ENCODE results near the gene SYT3. TPM values are rescaled to one million over a fixed set of nuclear protein-coding genes. Genes with fewer than 3 reads are reported as not detected.

Gene SYT3
- total RNA-seq, 2 experiments from 2014 or later = 0.16 to 0.17 TPM

DNA sequence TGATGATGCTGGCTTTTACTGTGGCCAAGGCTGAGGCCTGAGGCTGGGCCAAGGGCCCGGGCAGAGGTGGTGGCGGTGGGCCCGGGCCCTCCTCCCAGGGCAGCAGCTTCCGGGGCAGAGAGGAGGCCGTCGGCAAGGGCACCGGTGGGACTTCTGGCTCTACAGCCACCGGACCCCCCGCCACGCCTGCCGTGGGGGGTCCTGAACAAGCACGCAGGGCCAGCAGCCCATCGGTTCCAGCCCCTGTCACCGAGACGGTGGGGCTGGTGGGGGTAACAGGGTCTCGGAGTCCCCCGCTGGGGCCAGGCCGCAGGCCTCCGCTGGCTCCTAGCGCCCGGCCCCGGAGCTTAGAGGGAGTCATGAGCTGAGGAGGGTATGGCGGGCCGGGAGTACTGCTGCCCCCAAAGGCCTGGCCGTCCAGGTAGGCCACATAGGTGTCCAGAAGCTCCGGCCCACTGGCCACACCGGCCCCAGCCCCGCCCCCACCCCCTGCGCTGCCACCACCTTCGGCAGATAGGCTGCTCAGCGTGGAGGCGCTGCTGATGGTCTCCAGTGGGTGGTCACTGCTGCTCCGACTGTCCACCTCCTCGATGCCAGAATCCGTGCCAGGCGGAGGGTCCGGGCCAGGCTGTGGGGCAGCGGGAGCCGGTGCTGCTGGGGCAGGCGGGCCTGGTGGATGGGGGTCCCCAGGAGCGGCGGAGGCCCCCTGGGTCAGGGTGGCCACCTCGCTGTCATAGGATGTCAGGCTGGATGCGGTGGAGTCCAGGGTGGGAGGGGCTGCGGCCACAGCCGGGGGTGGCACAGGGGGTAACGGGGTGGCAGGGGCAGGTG is 26.9 kb upstream of the SYT3 start:
- BruUV-seq (replicated peaks) = no TSS peak
- Histone ChIP-seq H3K4me1 (ENCODE audit: insufficient read depth, low read length, poor library complexity, severe bottlenecking) (no peaks in the 10 kb centered on the region), H3K27ac (ENCODE audit: low read depth, low read length, poor library complexity, severe bottlenecking) (no peak overlapping the region), H3K4me3 (ENCODE audit: low read depth, low read length, poor library complexity, severe bottlenecking) (no peak overlapping the region), H4K20me1 (ENCODE audit: insufficient read depth, low read length) (no peaks in the 10 kb centered on the region), H3K4me2 (ENCODE audit: low read length) (no peak overlapping the region), H3K9me2 (ENCODE audit: insufficient read depth, low read length) (no peaks in the 10 kb centered on the region), H3K9me3 (ENCODE audit: low read length) (no peaks in the 10 kb centered on the region), H2AFZ (ENCODE audit: low read length) (no peak overlapping the region), H3K36me3 (ENCODE audit: insufficient read depth, low read length) (no peaks in the 10 kb centered on the region), H3K79me2 (ENCODE audit: insufficient read depth, low read depth, low read length) (no peaks in the 10 kb centered on the region)
- intact Hi-C loops (cut with micrococcal nuclease; ENCODE audit: unreplicated experiment) = no loop called here
- no peak for TF ChIP-seq EZH2phosphoT487 (IDR thresholded peaks at IDR 0.05; ENCODE audit: borderline replicate concordance, low read depth, low read length)
- ChIA-PET POLR2A (no interaction called here), CTCF (ENCODE audit: unreplicated experiment) (no interaction called here)
- no peak for DNase-seq (ENCODE audit: low spot score)

DNA sequence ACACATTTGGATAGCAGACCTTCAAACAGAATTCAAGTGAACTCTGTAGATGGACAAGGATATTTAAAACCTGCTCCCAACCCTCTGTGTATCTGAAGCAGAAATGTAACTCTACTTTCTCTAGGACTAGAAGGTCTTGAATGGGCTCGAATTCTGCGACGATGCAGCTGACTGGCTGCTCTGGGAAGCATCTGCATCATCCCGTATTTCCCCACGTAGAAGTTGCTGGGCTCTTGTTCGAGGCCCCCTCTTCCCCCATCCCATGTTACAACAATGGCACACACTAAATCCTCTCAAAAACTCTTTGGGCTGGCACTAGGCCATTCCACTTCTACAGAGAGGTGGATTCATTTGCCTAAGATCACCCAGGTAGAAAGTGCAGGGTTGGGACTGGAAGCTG is 24.5 kb upstream of the SYT3 start:
- no peak overlapping the region for H3K4me3 ChIP-seq (ENCODE audit: low read depth, low read length, poor library complexity, severe bottlenecking)
- no peaks in the 10 kb centered on the region for H3K79me2 ChIP-seq (ENCODE audit: insufficient read depth, low read depth, low read length)
- no peak overlapping the region for H3K4me2 ChIP-seq (ENCODE audit: low read length)
- H3K36me3 ChIP-seq (ENCODE audit: insufficient read depth, low read length) = no peaks in the 10 kb centered on the region
- no TSS peak for BruUV-seq (replicated peaks)
- ChIA-PET POLR2A (no interaction called here), CTCF (ENCODE audit: unreplicated experiment) (no interaction called here)
- H3K9me3 ChIP-seq (ENCODE audit: low read length) = no peaks in the 10 kb centered on the region
- H4K20me1 ChIP-seq (ENCODE audit: insufficient read depth, low read length) = no peaks in the 10 kb centered on the region
- no peak overlapping the region for H2AFZ ChIP-seq (ENCODE audit: low read length)
- intact Hi-C loops (cut with micrococcal nuclease; ENCODE audit: unreplicated experiment) = no loop called here
- no peaks in the 10 kb centered on the region for H3K9me2 ChIP-seq (ENCODE audit: insufficient read depth, low read length)
- DNase-seq (ENCODE audit: low spot score) = no peak
- TF ChIP-seq, protein P1, sequence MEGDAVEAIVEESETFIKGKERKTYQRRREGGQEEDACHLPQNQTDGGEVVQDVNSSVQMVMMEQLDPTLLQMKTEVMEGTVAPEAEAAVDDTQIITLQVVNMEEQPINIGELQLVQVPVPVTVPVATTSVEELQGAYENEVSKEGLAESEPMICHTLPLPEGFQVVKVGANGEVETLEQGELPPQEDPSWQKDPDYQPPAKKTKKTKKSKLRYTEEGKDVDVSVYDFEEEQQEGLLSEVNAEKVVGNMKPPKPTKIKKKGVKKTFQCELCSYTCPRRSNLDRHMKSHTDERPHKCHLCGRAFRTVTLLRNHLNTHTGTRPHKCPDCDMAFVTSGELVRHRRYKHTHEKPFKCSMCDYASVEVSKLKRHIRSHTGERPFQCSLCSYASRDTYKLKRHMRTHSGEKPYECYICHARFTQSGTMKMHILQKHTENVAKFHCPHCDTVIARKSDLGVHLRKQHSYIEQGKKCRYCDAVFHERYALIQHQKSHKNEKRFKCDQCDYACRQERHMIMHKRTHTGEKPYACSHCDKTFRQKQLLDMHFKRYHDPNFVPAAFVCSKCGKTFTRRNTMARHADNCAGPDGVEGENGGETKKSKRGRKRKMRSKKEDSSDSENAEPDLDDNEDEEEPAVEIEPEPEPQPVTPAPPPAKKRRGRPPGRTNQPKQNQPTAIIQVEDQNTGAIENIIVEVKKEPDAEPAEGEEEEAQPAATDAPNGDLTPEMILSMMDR (conservative IDR thresholded peaks at IDR 0.05; ENCODE audit: low read length) = no peak
- no peak for TF ChIP-seq EZH2phosphoT487 (IDR thresholded peaks at IDR 0.05; ENCODE audit: borderline replicate concordance, low read depth, low read length)
- H3K27ac ChIP-seq (ENCODE audit: low read depth, low read length, poor library complexity, severe bottlenecking) = no peak overlapping the region
- peaks cover 15% of the 10 kb centered on the region for H3K4me1 ChIP-seq (ENCODE audit: insufficient read depth, low read length, poor library complexity, severe bottlenecking)

DNA sequence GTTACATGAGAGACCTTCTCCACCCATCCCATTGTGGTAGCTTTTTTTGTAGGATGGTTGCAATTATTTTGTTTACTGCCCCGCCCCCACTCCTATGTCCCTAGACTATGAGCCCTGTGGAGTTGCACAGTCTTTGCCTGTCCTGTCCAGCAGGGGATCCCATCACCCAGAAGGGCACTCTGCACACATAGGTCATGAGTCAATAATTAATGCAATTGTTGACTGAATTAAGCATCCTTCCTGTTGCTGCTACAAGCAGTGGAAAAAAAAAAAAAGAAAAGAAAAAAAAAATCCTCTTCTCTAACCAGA is 23.8 kb upstream of the SYT3 start:
- no TSS peak for BruUV-seq (replicated peaks)
- no peak overlapping the region for H3K4me2 ChIP-seq (ENCODE audit: low read length)
- intact Hi-C loops (cut with micrococcal nuclease; ENCODE audit: unreplicated experiment) = no loop called here
- H3K4me3 ChIP-seq (ENCODE audit: low read depth, low read length, poor library complexity, severe bottlenecking) = no peak overlapping the region
- no peaks in the 10 kb centered on the region for H4K20me1 ChIP-seq (ENCODE audit: insufficient read depth, low read length)
- H3K4me1 ChIP-seq (ENCODE audit: insufficient read depth, low read length, poor library complexity, severe bottlenecking) = peaks cover 15% of the 10 kb centered on the region
- DNase-seq (ENCODE audit: low spot score) = no peak
- H3K27ac ChIP-seq (ENCODE audit: low read depth, low read length, poor library complexity, severe bottlenecking) = no peak overlapping the region
- H2AFZ ChIP-seq (ENCODE audit: low read length) = no peak overlapping the region
- CTCF ChIA-PET (ENCODE audit: unreplicated experiment) = no interaction called here
- POLR2A ChIA-PET = no interaction called here
- no peaks in the 10 kb centered on the region for H3K36me3 ChIP-seq (ENCODE audit: insufficient read depth, low read length)
- H3K79me2 ChIP-seq (ENCODE audit: insufficient read depth, low read depth, low read length) = no peaks in the 10 kb centered on the region
- no peaks in the 10 kb centered on the region for H3K9me2 ChIP-seq (ENCODE audit: insufficient read depth, low read length)
- TF ChIP-seq, protein P1 (conservative IDR thresholded peaks at IDR 0.05; ENCODE audit: low read length) = no peak; the same call in 1 of the 2 replicates
- TF ChIP-seq EZH2phosphoT487 (IDR thresholded peaks at IDR 0.05; ENCODE audit: borderline replicate concordance, low read depth, low read length) = no peak
- H3K9me3 ChIP-seq (ENCODE audit: low read length) = no peaks in the 10 kb centered on the region

Measured in OCI-LY7 (cell line).